OCI-LY1 (cell line): ENCODE results near the gene ZNF90.

Experiments used
- EZH2 ChIP-seq: fragments of 200-600 bp; sonication (generic), shearing (Covaris generic); IDR thresholded peaks from 2 replicates; pipeline ENCODE4 v1.8.0; 2017; ENCODE audit warnings: borderline replicate concordance, mixed run types, mild to moderate bottlenecking, antibody characterized with exemption, low read length, moderate library complexity, mixed read lengths
- TF ChIP-seq, protein P1 (sequence below): fragments of 200-600 bp; sonication (generic), shearing (Covaris generic); IDR thresholded peaks from 2 replicates; pipeline ENCODE4 v1.5.1; 2017; ENCODE audit warnings: mild to moderate bottlenecking, antibody characterized with exemption, low read length, moderate library complexity, mixed read lengths

GRCh38 chr19:20162821-20163220, 85.0 kb downstream of the ZNF90 start:
- TF ChIP-seq, protein P1, sequence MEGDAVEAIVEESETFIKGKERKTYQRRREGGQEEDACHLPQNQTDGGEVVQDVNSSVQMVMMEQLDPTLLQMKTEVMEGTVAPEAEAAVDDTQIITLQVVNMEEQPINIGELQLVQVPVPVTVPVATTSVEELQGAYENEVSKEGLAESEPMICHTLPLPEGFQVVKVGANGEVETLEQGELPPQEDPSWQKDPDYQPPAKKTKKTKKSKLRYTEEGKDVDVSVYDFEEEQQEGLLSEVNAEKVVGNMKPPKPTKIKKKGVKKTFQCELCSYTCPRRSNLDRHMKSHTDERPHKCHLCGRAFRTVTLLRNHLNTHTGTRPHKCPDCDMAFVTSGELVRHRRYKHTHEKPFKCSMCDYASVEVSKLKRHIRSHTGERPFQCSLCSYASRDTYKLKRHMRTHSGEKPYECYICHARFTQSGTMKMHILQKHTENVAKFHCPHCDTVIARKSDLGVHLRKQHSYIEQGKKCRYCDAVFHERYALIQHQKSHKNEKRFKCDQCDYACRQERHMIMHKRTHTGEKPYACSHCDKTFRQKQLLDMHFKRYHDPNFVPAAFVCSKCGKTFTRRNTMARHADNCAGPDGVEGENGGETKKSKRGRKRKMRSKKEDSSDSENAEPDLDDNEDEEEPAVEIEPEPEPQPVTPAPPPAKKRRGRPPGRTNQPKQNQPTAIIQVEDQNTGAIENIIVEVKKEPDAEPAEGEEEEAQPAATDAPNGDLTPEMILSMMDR, result no peak
- TF ChIP-seq EZH2, result no peak
